GM23248 (cell line): Measurements from ENCODE around the gene TOP3B. TPM values are rescaled to one million over a fixed set of nuclear protein-coding genes. Genes with fewer than 3 reads are reported as not detected.

Experiments used
- DNase-seq: peaks from one replicate; pipeline ENCODE4 v3.0.0-alpha.2; 2015
- H2AFZ ChIP-seq: fragments of 200-600 bp; sonication (generic); 2 replicates; pipeline ENCODE4 v1.6.1; 2016; ENCODE audit warnings: antibody characterized with exemption
- H3F3A ChIP-seq: fragments of 200-600 bp; sonication (generic); 2 replicates; pipeline ENCODE4 v1.6.1; 2016; ENCODE audit warnings: mild to moderate bottlenecking, antibody characterized with exemption, mixed run types; ENCODE audit not compliant: insufficient read depth
- H3K27ac ChIP-seq: fragments of 200-600 bp; sonication (generic); 2 replicates; pipeline ENCODE4 v1.5.1; 2016; ENCODE audit warnings: mild to moderate bottlenecking
- H3K27me3 ChIP-seq: fragments of 200-600 bp; sonication (generic); replicated peaks from 2 replicates; pipeline ENCODE4 v1.6.1; 2016; ENCODE audit warnings: mild to moderate bottlenecking; ENCODE audit not compliant: insufficient read depth
- H3K36me3 ChIP-seq: fragments of 200-600 bp; sonication (generic); 2 replicates; pipeline ENCODE4 v1.6.1; 2016; ENCODE audit warnings: low read depth, mild to moderate bottlenecking
- H3K4me1 ChIP-seq: fragments of 200-600 bp; sonication (generic); 2 replicates; pipeline ENCODE4 v1.6.1; 2016; ENCODE audit warnings: mild to moderate bottlenecking; ENCODE audit not compliant: insufficient read depth
- H3K4me2 ChIP-seq: fragments of 200-600 bp; sonication (generic); one replicate; pipeline ENCODE4 v1.6.1; 2016; ENCODE audit warnings: mild to moderate bottlenecking; ENCODE audit not compliant: unreplicated experiment
- H3K4me3 ChIP-seq: fragments of 200-600 bp; sonication (generic); 2 replicates; pipeline ENCODE4 v1.5.1; 2016; ENCODE audit warnings: mild to moderate bottlenecking
- H3K79me2 ChIP-seq: fragments of 200-600 bp; sonication (generic); 2 replicates; pipeline ENCODE4 v1.6.1; 2016; ENCODE audit warnings: mild to moderate bottlenecking; ENCODE audit not compliant: insufficient read depth
- H3K9ac ChIP-seq: fragments of 200-600 bp; sonication (generic); 2 replicates; pipeline ENCODE4 v1.6.1; 2016; ENCODE audit warnings: mild to moderate bottlenecking
- H3K9me2 ChIP-seq: fragments of 200-600 bp; sonication (generic); 2 replicates; pipeline ENCODE4 v1.6.1; 2016; ENCODE audit warnings: mixed run types, mild to moderate bottlenecking, moderate library complexity; ENCODE audit not compliant: insufficient read depth
- H3K9me3 ChIP-seq: fragments of 200-600 bp; sonication (generic); one replicate; pipeline ENCODE4 v1.6.1; 2017; ENCODE audit warnings: low read depth
- H4K20me1 ChIP-seq: fragments of 200-600 bp; sonication (generic); 2 replicates; pipeline ENCODE4 v1.6.0; 2016; ENCODE audit not compliant: insufficient read depth
- EZH2 ChIP-seq: fragments of 200-600 bp; sonication (generic); IDR thresholded peaks from 2 replicates; pipeline ENCODE4 v1.6.1; 2018; ENCODE audit warnings: antibody characterized with exemption, mild to moderate bottlenecking; ENCODE audit not compliant: insufficient read depth, poor library complexity, severe bottlenecking
- EZH2phosphoT487 ChIP-seq: fragments of 200-600 bp; sonication (generic); IDR thresholded peaks from 2 replicates; pipeline ENCODE4 v1.6.1; 2018; ENCODE audit warnings: antibody characterized with exemption, moderate library complexity, mild to moderate bottlenecking, low read depth; ENCODE audit not compliant: insufficient read depth
- WGBS, 2 experiments: methylation state at CpG; one replicate each; pipeline ENCODE4 v1.1.6; 2015 to 2017; ENCODE audit warnings: low lambda C conversion rate in 2 of 2, low coverage in 1 of 2; ENCODE audit errors: missing lambda C conversion rate in 2 of 2; 5-methylcytosine and 5-hydroxymethylcytosine counted together
- in situ Hi-C: fragments of 300-500 bp; cut with MboI; formaldehyde crosslinking; loops from 2 replicates; pipeline ENCODE4 v1.15.0; 2020
- polyA plus RNA-seq: library from polyadenylated mRNA; unstranded; fragments of >200 nt; fragmentation: Nextera tagmentation; extraction: Ambion mirVana; gene quantifications from 2 replicates; pipeline ENCODE4 v1.2.1, GENCODE V29; 2016
- total RNA-seq: library from RNA; depleted of rRNA; stranded (reverse); fragments of >200 nt; shearing (Covaris generic); gene quantifications from 2 replicates; pipeline ENCODE4 v1.2.3, GENCODE V29; 2014

TOP3B gene
- total and polyA plus RNA-seq, 2 experiments from 2014 or later, result 11.6 to 16.0 TPM

- no peak overlapping the region for H2AFZ ChIP-seq
- TF ChIP-seq EZH2phosphoT487 (no peak), EZH2 (no peak)
- no peaks in the 10 kb centered on the region for H3K79me2 ChIP-seq
- in situ Hi-C loops, result no loop called here
- H3K27ac ChIP-seq, result no peak overlapping the region
- H3K9me2 ChIP-seq, result no peaks in the 10 kb centered on the region
- H3K4me3 ChIP-seq, result no peak overlapping the region
- no peak overlapping the region for H3K9ac ChIP-seq
- WGBS, 2 experiments, result 54 to 65% methylated on average over 3 of the region's 3 CpGs
- peaks cover 19% of the 10 kb centered on the region; the same call in 1 of the 2 replicates for H3K27me3 ChIP-seq
- H3K36me3 ChIP-seq, result no peaks in the 10 kb centered on the region
- DNase-seq, result no peak
- no peaks in the 10 kb centered on the region for H3F3A ChIP-seq
- no peaks in the 10 kb centered on the region for H3K4me1 ChIP-seq
- H3K4me2 ChIP-seq, result no peak overlapping the region
- H4K20me1 ChIP-seq, result no peaks in the 10 kb centered on the region
- H3K9me3 ChIP-seq, result no peaks in the 10 kb centered on the region
Observed at GRCh38 chr22:21995660-21996059, 13.1 kb upstream of the TOP3B start.

GRCh38 chr22:21994881-21995444, 12.4 kb upstream of the TOP3B start:
- no peak overlapping the region for H2AFZ ChIP-seq
- H3K9me2 ChIP-seq, result no peaks in the 10 kb centered on the region
- no peaks in the 10 kb centered on the region for H4K20me1 ChIP-seq
- in situ Hi-C loops, result no loop called here
- no peak overlapping the region for H3K4me3 ChIP-seq
- no peaks in the 10 kb centered on the region for H3K79me2 ChIP-seq
- no peaks in the 10 kb centered on the region for H3F3A ChIP-seq
- H3K27me3 ChIP-seq, result peaks cover 19% of the 10 kb centered on the region; the same call in 1 of the 2 replicates
- no peak overlapping the region for H3K27ac ChIP-seq
- DNase-seq, result no peak
- H3K4me1 ChIP-seq, result no peaks in the 10 kb centered on the region
- H3K36me3 ChIP-seq, result no peaks in the 10 kb centered on the region
- TF ChIP-seq EZH2phosphoT487, result no peak
- no peak for TF ChIP-seq EZH2
- no peaks in the 10 kb centered on the region for H3K9me3 ChIP-seq
- 63 to 70% methylated on average over 3 of the region's 3 CpGs for WGBS, 2 experiments
- H3K9ac ChIP-seq, result no peak overlapping the region
- no peak overlapping the region for H3K4me2 ChIP-seq

- Histone ChIP-seq H3K9me2 (no peaks in the 10 kb centered on the region), H3K4me1 (no peaks in the 10 kb centered on the region), H2AFZ (peak overlapping the region; percentile 29; the same call in 1 of the 2 replicates), H3K4me2 (no peak overlapping the region), H3K4me3 (no peak overlapping the region), H3F3A (no peaks in the 10 kb centered on the region), H4K20me1 (no peaks in the 10 kb centered on the region), H3K27ac (no peak overlapping the region), H3K79me2 (no peaks in the 10 kb centered on the region), H3K9me3 (no peaks in the 10 kb centered on the region), H3K36me3 (no peaks in the 10 kb centered on the region), H3K27me3 (peaks cover 14% of the 10 kb centered on the region; the same call in 1 of the 2 replicates), H3K9ac (no peak overlapping the region)
- WGBS, 2 experiments, result 57 to 66% methylated on average over 7 of the region's 7 CpGs
- in situ Hi-C loops, result no loop called here
- TF ChIP-seq EZH2 (no peak), EZH2phosphoT487 (no peak)
- DNase-seq, result no peak
Observed at GRCh38 chr22:21992593-21993237, 10.1 kb upstream of the TOP3B start.

GRCh38 chr22:21991774-21992173, 9.2 kb upstream of the TOP3B start:
- Histone ChIP-seq H3K9me2 (no peaks in the 10 kb centered on the region), H3K4me2 (no peak overlapping the region), H3K36me3 (no peaks in the 10 kb centered on the region), H3K4me3 (no peak overlapping the region), H3K9me3 (no peaks in the 10 kb centered on the region), H3K79me2 (no peaks in the 10 kb centered on the region), H3K9ac (no peak overlapping the region), H3F3A (no peaks in the 10 kb centered on the region), H3K27me3 (peaks cover 12% of the 10 kb centered on the region; the same call in 1 of the 2 replicates), H3K27ac (no peak overlapping the region), H2AFZ (no peak overlapping the region), H4K20me1 (no peaks in the 10 kb centered on the region), H3K4me1 (no peaks in the 10 kb centered on the region)
- in situ Hi-C loops, result no loop called here
- 48 to 54% methylated on average over 5 of the region's 5 CpGs for WGBS, 2 experiments
- no peak for TF ChIP-seq EZH2phosphoT487
- TF ChIP-seq EZH2, result no peak
- DNase-seq, result no peak
